Measurements from ENCODE around the gene BMP7.

DNA sequence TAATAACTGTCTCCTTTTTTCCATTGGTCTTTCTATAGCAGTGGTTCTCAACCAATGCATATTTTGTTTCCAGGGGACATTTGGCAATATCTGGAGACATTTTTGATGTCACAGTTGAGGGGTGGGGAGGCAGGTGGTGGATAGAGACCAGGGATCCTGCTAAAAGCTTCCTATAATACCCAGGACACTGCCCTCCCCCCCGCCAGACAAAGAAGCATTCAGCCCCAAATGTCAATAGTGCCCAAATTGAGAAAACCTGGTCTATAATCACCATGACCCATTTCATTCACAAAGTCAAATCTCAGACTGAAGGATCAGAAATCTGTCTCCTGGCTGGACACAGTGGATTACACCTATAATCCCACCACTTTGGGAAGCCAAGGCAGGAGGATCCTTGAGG lies 128.8 kb downstream of the BMP7 start:
- TF ChIP-seq EZH2 (IDR thresholded peaks at IDR 0.05; ENCODE audit: insufficient read depth, poor library complexity, severe bottlenecking) (no peak), EZH2phosphoT487 (IDR thresholded peaks at IDR 0.05; ENCODE audit: insufficient read depth, low read depth) (no peak)
